SIG-M5 treated with dmso at 0.1 percent for 504 hours (cell line): ENCODE measurements around the gene DZIP1L.

ENCODE experiments used
- DNase-seq: peaks from one replicate; lab custom pipeline; 2025; ENCODE audit not compliant: unreplicated experiment; lab: John Stamatoyannopoulos, UW

DZIP1L gene

GRCh38 chr3:138038725-138039462, 76.5 kb downstream of the DZIP1L start:
- no peak for DNase-seq

DNA sequence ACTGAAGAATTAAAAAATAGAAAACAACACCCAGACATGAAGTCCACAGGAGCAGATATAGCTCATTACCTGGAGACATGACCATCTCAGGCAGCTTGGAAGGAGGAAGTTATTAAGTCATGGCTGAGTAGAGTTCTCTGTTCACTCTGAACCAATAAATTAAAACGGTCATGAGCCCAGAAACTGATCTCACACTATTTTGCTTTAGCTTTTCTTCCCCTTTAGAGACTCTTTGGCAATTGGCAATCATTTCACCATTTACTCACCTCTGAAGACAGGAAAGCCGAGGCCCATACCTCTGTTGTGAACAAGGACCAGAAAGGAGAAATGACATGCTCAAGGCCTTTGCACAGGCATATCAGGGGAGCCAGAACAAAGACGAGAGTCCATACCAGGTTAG, 78.8 kb downstream of the DZIP1L start:
- DNase-seq: no peak

- DNase-seq: no peak
Observed at GRCh38 chr3:138034918-138035317, 80.5 kb downstream of the DZIP1L start.

DNA sequence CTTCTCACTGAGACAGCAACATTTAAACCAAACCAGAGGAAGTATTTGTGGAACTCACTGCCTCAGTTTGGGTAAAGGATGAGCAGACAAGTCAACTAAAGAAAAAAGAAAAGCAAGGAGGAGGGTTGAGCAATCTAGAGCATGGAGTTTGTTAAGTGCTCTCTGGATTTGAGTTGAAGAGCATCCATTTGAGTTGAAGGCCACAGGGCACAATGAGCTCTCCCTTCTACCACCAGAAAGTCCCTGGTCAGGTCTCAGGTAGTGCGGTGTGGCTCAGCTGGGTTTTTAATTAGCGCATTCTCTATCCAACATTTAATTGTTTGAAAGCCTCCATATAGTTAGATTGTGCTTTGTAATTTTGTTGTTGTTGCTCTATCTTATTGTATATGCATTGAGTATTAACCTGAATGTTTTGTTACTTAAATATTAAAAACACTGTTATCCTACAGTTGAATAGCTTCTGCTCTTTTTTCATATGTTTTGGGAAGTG, 82.2 kb downstream of the DZIP1L start:
- no peak for DNase-seq

DNA sequence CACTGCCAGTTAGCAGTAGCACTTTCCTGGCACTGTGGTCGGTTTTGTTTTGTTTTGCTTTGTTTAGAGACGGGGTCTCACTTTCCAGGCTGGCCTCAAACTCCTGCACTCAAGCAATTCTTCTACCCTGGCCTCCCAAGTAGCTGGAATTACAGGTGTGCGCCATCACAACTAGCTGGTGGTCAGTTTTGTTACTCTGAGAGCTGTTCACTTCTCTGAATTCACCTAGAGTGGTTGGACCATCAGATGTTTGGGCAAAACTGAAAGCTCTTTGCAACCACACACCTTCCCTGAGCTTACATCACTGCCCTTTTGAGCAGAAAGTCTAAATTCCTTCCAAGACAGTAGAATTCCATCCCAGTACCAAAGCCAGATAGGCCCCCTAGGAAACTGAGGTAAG, 82.8 kb downstream of the DZIP1L start:
- DNase-seq: no peak

DNA sequence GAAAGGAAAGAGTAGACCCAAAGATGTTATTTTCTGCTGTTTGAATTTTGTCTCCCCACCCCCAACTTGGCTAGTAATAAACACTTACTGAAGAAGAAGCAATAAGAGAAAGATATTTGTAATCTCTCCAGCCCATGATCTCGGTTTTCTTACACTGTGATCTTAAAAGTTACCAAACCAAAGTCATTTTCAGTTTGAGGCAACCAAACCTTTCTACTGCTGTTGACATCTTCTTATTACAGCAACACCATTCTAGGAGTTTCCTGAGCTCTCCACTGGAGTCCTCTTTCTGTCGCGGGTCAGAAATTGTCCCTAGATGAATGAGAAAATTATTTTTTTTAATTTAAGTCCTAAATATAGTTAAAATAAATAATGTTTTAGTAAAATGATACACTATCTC, 83.9 kb downstream of the DZIP1L start:
- DNase-seq: no peak

DNA sequence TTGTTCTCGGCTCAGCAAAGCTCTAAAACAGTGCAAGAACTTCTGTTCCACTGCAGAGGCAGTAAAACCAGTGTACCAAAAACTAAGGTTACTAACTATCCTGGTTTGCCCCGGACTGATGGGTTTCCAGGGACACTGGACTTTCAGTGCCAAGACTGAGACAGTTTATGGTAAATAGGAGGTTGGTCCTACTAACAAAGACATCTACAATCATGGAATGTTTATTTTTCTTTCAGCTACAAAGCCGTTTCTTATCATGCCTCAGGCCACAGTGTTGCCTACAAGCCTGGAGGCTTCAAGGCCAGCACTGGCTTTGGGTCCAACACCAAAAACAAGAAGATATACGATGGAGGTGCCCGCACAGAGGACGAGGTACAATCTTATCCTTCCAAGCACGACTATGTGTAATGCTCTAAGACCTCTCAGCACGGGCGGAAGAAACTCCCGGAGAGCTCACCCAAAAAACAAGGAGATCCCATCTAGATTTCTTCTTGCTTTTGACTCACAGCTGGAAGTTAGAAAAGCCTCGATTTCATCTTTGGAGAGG, 84.6 kb downstream of the DZIP1L start:
- no peak for DNase-seq

GRCh38 chr3:138027821-138028220, 87.6 kb downstream of the DZIP1L start:
- DNase-seq: no peak

- no peak for DNase-seq
Observed at GRCh38 chr3:138025553-138025952, 89.9 kb downstream of the DZIP1L start.

DNA sequence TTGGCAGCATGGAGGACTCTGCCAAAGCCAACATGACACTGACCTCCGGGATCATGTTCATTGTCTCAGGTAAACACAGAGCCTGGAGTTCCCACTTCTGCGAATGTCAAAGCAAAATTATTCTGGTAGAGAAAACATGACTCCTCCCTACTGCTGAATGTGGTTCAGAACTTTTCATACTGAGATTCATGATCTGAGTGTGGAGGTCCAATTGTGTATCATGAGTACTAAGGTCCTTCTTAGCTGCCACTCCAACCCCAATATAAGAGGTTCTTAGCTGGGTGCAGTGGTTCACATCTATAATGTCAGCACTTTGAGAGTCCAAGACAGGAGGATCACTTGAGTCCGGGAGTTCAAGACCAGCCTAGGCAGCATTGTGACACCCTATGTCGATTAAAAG, 91.7 kb downstream of the DZIP1L start:
- DNase-seq: no peak

DNA sequence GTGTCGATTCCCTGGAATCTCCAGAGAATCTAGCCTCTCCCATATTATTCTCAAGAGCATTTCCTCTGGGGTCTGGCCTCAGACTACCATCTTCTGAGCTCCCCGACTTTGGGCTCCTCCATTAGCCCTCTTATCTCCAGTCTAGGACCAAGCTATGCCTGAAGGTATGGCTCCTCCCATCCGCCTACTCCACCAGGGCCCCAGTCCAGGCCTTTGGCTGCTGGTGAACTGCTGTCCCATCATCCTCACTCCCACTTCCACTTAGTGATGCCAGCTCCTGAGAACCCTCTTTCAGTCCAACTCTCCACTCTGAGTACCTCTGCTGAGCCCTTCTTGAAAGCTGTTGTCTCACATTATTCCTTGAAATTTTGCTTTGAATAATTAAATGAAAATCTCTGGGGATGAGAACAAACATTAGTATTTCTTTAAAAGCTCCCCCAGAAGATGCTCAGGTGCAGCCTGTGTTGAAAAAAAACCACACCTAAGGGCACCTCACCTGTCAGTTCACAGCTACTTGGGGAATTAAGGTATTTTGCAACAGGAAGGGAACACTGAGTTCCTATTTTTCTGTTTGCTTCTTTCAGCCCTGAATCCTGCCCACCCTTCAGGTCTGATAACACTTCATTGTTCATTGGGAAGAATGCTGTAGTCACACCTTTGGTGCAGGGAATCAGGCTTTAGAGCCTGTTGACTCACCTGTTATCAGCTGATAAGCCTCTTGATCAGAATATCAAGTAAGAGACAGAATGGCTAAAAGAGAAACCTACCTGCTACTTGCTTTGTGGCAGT, 95.9 kb downstream of the DZIP1L start:
- DNase-seq: no peak

DNA sequence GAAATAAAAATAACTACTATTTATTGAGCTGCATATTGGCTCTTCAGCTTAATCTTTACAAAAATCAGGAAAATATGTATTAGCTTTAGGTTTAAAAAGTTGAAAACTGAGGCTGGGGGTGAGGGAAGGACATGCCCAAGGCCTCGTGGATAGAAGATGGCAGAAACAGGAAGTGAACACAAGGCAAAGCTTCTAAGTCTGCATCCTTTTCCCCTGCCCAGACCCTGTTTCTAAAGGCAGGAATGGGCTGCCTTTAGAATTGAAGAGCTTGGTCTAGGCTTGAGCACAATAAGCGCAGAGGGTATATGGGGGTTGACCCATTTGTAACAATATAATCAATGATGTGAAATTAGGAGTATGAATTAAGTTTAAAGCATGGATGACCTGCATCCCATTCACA, 99.3 kb downstream of the DZIP1L start:
- DNase-seq: no peak

DNA sequence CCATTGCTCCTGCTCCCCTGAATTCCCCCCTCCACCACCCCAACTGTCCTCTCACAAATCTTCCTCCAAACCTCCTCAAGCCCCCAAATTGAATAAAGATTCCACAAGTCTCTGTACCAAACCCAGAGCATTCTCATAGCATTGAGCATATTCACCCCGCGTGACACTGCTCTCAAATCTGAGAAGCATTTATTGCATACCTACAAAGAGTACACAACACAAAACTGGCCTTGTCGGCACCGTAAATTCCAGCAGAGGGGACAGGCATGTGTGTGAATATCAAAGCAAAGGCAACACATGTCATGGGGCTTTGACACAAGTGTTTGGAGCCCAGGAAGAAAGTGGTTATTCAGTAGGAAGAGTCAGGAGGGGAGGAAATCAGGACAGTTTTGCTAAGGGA, 102.9 kb downstream of the DZIP1L start:
- DNase-seq: no peak
